Astrocyte of the spinal cord (primary cell): Measurements from ENCODE around the gene UBQLN4.
A peak's percentile ranks its signal among the peaks of the same experiment; 100 is the strongest.

Experiments used
- DNase-seq: peaks from one replicate; pipeline ENCODE4 v3.0.0; 2011; ENCODE audit warnings: low read depth, low spot score
- H3K4me3 ChIP-seq: 2 replicates; pipeline ENCODE4 v1.5.1; 2011; ENCODE audit warnings: low read depth, mild to moderate bottlenecking, low read length, moderate library complexity
- CTCF ChIP-seq: IDR thresholded peaks from 2 replicates; pipeline ENCODE4 v1.5.1; 2012; ENCODE audit warnings: low read depth, mild to moderate bottlenecking, low read length, inconsistent platforms
- in situ Hi-C: cut with HindIII; loops from 2 replicates; pipeline ENCODE4 v1.10.0; 2017; ENCODE audit warnings: low sequenced_read_pairs

Gene UBQLN4

GRCh38 chr1:156020293-156021092 lies 33.1 kb downstream of the UBQLN4 start, which contains the start of gene SSR2:
Gene SSR2 (minus strand): TSS chr1:156020951. CDS start chr1:156020167, 784 bp downstream.
- no peak for TF ChIP-seq CTCF
- peak; percentile 92 for DNase-seq
- peak within 1 kb of the TSS; percentile 76 for H3K4me3 ChIP-seq
- in situ Hi-C loops = no loop called here

- no peak for TF ChIP-seq CTCF
- in situ Hi-C loops = no loop called here
These were observed 33.7 kb downstream of the UBQLN4 start for GRCh38 chr1:156019946-156020292.

GRCh38 chr1:156014829-156015228 lies 38.8 kb downstream of the UBQLN4 start:
- no peak overlapping the region for H3K4me3 ChIP-seq
- no peak for DNase-seq
- TF ChIP-seq CTCF = no peak
- in situ Hi-C loops = no loop called here

More at GRCh38 chr1:156019946-156020292, 33.7 kb downstream of the UBQLN4 start:
- DNase-seq = no peak
- H3K4me3 ChIP-seq = peak overlapping the region; percentile 76

- H3K4me3 ChIP-seq = no peak overlapping the region
- DNase-seq = no peak
- in situ Hi-C loops = no loop called here
- no peak for TF ChIP-seq CTCF
These were observed 41.4 kb downstream of the UBQLN4 start for GRCh38 chr1:156012051-156012817.

- in situ Hi-C loops = no loop called here
- H3K4me3 ChIP-seq = no peak overlapping the region
- TF ChIP-seq CTCF = no peak
- DNase-seq = no peak
These were observed 44.2 kb downstream of the UBQLN4 start for GRCh38 chr1:156009404-156009803.

- in situ Hi-C loops = no loop called here
- H3K4me3 ChIP-seq = no peak overlapping the region
- no peak for TF ChIP-seq CTCF
- no peak for DNase-seq
These were observed 46.8 kb downstream of the UBQLN4 start for GRCh38 chr1:156006666-156007376.
